SU-DHL-6 (cell line): Measurements from ENCODE around the gene IKZF5.

Experiments used
- CTCF ChIP-seq: fragments of 200-600 bp; sonication (generic); IDR thresholded peaks from one replicate; pipeline ENCODE4 v1.5.1; 2017; ENCODE audit warnings: antibody characterized with exemption, mild to moderate bottlenecking, low read length, moderate library complexity; ENCODE audit not compliant: insufficient read depth, poor library complexity, severe bottlenecking
- EZH2phosphoT487 ChIP-seq: fragments of 200-600 bp; sonication (generic), shearing (Covaris generic); conservative IDR thresholded peaks from 2 replicates; pipeline ENCODE4 v1.6.1; 2018; ENCODE audit warnings: mild to moderate bottlenecking, antibody characterized with exemption, low read length, moderate library complexity, mixed read lengths

GRCh38 chr10:123016228-123016627, 7.6 kb upstream of the IKZF5 start:
- no peak for TF ChIP-seq CTCF
- TF ChIP-seq EZH2phosphoT487, result no peak
